Spinal cord (tissue), 10 donors: ENCODE measurements around the gene ENSA. TPM values are rescaled to one million over a fixed set of nuclear protein-coding genes. Genes with fewer than 3 reads are reported as not detected.
A peak's percentile ranks its signal among the peaks of the same experiment; 100 is the strongest.
"Not testable (repeated sequence)": the region's sequence is repeated elsewhere in the genome, so short reads cannot be mapped to it uniquely, and the experiment has no call there.

Experiments
- DNase-seq, 6 donors: peaks; one replicate each; pipeline versions ENCODE4 v3.0.0 to v3.0.0-alpha.2; 2013 to 2015; ENCODE audit warnings: low spot score in 6 of 6, low read depth in 4 of 6
- H3K27ac ChIP-seq: one replicate; pipeline ENCODE4 v1.5.1; 2013; ENCODE audit warnings: low read depth, low read length, control low read depth
- H3K27me3 ChIP-seq: one replicate; pipeline ENCODE4 v1.6.1; 2013; ENCODE audit warnings: low read length; ENCODE audit not compliant: control insufficient read depth, insufficient read depth
- H3K36me3 ChIP-seq: one replicate; pipeline ENCODE4 v1.6.1; 2013; ENCODE audit warnings: low read length; ENCODE audit not compliant: control insufficient read depth, insufficient read depth
- H3K4me1 ChIP-seq: one replicate; pipeline ENCODE4 v1.6.1; 2013; ENCODE audit warnings: low read length; ENCODE audit not compliant: control insufficient read depth, insufficient read depth
- H3K4me3 ChIP-seq: one replicate; pipeline ENCODE4 v1.5.1; 2013; ENCODE audit warnings: low read depth, low read length, control low read depth
- H3K9me3 ChIP-seq: one replicate; pipeline ENCODE4 v1.6.1; 2013; ENCODE audit warnings: low read length; ENCODE audit not compliant: control insufficient read depth, insufficient read depth
- WGBS: methylation state at CpG from one replicate; pipeline ENCODE4 v1.1.5; 2013; ENCODE audit warnings: missing lambda C conversion rate; ENCODE audit not compliant: insufficient coverage; 5-methylcytosine and 5-hydroxymethylcytosine counted together
- long read RNA-seq, 4 donors: transcript quantifications; one replicate each; lab custom pipeline, GENCODE V29; 2026
- polyA plus RNA-seq, 2 donors: library from polyadenylated mRNA; unstranded; fragments of 120-200 nt; gene quantifications; one replicate each; pipeline ENCODE4 v1.2.1, GENCODE V29; 2013; ENCODE audit not compliant: insufficient read length in 2 of 2
- total RNA-seq, 2 donors: library from RNA; depleted of rRNA in 1 of 2; stranded (reverse); fragments of 120-200 nt in 1 of 2; fragments of >200 nt in 1 of 2; gene quantifications; one replicate each; pipeline versions ENCODE4 v1.2.3 to v1.2.4, GENCODE V29; 2013 to 2014
- donor health status: healthy.

ENSA gene, protein sequence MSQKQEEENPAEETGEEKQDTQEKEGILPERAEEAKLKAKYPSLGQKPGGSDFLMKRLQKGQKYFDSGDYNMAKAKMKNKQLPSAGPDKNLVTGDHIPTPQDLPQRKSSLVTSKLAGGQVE
- 100 to 1,000 TPM; 120 to 146 TPM for total RNA-seq
- polyA plus RNA-seq: 100 to 1,000 TPM; 179 to 212 TPM
- long read RNA-seq, donor 1, transcript ENSA-208 (4 exons, 2,085 nt): major isoform, 39 of 101 reads
- long read RNA-seq, donor 1, transcript ENSA-205 (4 exons, 792 nt): minor isoform, 6 of 101 reads
- long read RNA-seq, donor 1, transcript ENSA-201 (3 exons, 2,818 nt): minor isoform, 38 of 101 reads
- long read RNA-seq, donor 1, transcript ENSA-207 (2 exons, 703 nt): minor isoform, 10 of 101 reads
- long read RNA-seq, donor 1, partial matches to known transcripts: 6 of 101 reads
- long read RNA-seq, donor 1, other reads (novel, unspliced or antisense): 0 of 101 reads
- long read RNA-seq, donor 2, transcript ENSA-208 (4 exons, 2,085 nt): major isoform, 10 of 22 reads
- long read RNA-seq, donor 2, transcript ENSA-201 (3 exons, 2,818 nt): major isoform, 10 of 22 reads
- long read RNA-seq, donor 2, partial matches to known transcripts: 0 of 22 reads
- long read RNA-seq, donor 2, other reads (novel, unspliced or antisense): 0 of 22 reads
- long read RNA-seq, donor 3, transcript ENSA-208 (4 exons, 2,085 nt): major isoform, 23 of 46 reads
- long read RNA-seq, donor 3, transcript ENSA-201 (3 exons, 2,818 nt): minor isoform, 20 of 46 reads
- long read RNA-seq, donor 3, partial matches to known transcripts: 0 of 46 reads
- long read RNA-seq, donor 3, other reads (novel, unspliced or antisense): 0 of 46 reads
- long read RNA-seq, donor 4, transcript ENSA-201 (3 exons, 2,818 nt): minor isoform, 30 of 183 reads
- long read RNA-seq, donor 4, transcript ENSA-208 (4 exons, 2,085 nt): major isoform, 128 of 183 reads
- long read RNA-seq, donor 4, transcript ENSA-205 (4 exons, 792 nt): minor isoform, 5 of 183 reads
- long read RNA-seq, donor 4, partial matches to known transcripts: 13 of 183 reads
- long read RNA-seq, donor 4, other reads (novel, unspliced or antisense): 0 of 183 reads

DNA sequence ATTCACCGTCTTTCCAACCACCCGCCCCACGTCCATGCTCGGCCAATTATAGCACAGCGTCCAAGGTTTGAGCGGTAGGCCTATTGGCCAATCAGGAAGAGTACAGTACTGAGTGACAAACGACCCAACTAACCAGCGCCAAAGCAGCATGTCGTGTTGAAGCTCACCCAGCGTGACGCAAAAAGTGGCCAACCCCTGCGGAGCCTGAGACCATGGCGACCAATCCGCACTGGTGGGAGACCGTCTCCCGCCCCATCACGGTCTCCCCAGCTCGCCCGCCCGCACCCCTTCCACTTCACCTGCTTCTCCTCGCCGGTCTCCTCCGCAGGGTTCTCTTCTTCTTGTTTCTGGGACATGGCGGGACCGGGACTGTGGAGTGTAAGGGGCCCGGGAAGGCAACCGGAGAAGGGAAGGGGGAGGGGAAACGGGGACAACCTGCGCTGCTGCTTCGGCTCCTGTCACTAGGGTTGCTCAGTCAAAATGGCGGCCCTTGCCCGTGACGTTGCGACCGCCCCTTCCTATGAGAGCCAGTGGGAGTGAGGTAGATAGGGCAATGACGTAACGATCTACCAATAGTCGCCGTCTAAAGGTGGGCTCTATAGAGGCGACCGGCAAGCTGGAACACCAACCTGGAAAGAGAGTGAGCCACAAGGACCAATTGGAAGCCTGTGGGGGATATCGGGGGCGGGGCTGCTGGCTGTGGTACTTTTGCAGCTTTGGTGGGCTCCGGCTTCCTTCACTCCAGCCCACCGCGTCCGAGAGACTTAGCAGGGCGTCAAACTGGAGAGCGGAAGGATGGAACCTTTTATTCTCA is at the start of gene ENSA:
ENSA (minus strand) TSS at position 498 of the 814 bp plus-strand sequence; CDS start at position 356, 142 bp downstream.
- H3K4me3 ChIP-seq: peak within 1 kb of the TSS; percentile 93
- H3K36me3 ChIP-seq: peaks cover 26% of the 10 kb centered on the region
- H3K4me1 ChIP-seq: peaks cover 16% of the 10 kb centered on the region
- DNase-seq: peak; percentile 97 to 100 (median 99)
- H3K27me3 ChIP-seq: no peaks in the 10 kb centered on the region
- 0% methylated on average over 43 of the region's 49 CpGs for WGBS
- H3K27ac ChIP-seq: peak within 1 kb of the TSS; percentile 99
- no peaks in the 10 kb centered on the region for H3K9me3 ChIP-seq

DNA sequence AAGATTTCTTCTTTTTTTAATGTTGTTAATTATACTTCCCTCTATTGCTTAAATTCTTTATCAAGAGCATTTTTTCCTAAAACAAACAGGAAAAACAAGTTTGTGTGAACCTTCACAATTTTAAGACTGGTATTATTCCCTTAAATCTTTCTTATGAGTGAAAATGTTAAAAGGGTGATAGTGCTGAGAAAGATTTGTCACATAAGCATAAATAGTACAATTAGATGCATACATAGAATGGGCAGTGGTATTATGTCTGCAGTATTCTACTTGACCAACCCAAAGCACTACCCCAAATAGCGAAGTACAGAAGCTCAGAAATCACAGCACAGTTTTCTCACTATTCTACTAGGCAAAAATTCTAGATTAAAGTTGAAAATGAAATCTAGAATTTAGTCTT is 49.6 kb upstream of the ENSA start:
- no peaks in the 10 kb centered on the region for H3K4me1 ChIP-seq
- no peak for DNase-seq
- H3K36me3 ChIP-seq: peaks cover 6% of the 10 kb centered on the region
- H3K27me3 ChIP-seq: no peaks in the 10 kb centered on the region
- no peak overlapping the region for H3K4me3 ChIP-seq
- no peaks in the 10 kb centered on the region for H3K9me3 ChIP-seq
- no peak overlapping the region for H3K27ac ChIP-seq
- WGBS: no CpG with 5 or more reads among the region's 1 CpG

DNA sequence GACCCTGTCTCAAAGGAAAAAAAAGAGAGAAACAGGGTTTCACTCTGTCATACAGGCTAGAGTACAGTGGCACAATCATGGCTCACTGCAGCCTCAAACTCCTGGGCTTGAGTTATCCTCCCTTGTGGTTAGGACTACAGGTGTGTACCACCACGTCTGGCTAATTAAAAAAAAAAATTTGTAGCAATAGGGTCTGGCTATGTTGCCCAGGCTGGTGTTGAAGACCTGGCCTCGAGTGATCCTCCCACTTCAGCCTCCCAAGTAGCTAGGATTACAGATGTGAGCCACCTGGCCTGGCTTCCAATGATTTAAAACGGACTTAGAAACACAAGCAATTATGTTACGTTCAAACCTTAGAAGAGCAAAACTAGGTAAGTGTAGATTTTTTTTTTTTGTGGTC is 45.5 kb upstream of the ENSA start:
- WGBS: no CpG with 5 or more reads among the region's 4 CpGs
- Histone ChIP-seq H3K9me3 (no peaks in the 10 kb centered on the region), H3K4me3 (no peak overlapping the region), H3K36me3 (peaks cover 6% of the 10 kb centered on the region), H3K4me1 (no peaks in the 10 kb centered on the region), H3K27ac (no peak overlapping the region), H3K27me3 (no peaks in the 10 kb centered on the region)
- no peak for DNase-seq

DNA sequence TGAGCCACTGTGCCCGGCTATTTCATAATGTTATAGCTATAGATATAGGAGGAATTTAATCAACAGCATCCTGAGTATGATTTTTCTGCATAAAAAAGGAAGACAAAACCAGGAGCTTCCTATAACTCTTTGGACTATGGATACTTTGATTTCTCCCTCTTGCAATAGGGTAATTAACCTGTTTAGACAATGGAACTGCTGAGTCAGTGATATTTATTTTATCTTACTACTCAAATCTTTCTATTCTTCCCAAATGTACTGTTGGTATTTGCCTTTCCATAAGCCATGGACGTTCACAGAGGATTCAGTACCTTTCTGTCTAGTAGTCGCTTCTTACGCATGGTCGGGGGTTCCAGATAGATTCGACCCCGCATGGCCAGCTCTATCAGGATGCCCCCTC is 33.9 kb upstream of the ENSA start:
- no peak for DNase-seq
- WGBS: 100% methylated on average over 6 of the region's 7 CpGs
- H3K36me3 ChIP-seq: peaks cover 13% of the 10 kb centered on the region
- no peak overlapping the region for H3K4me3 ChIP-seq
- H3K4me1 ChIP-seq: no peaks in the 10 kb centered on the region
- no peak overlapping the region for H3K27ac ChIP-seq
- no peaks in the 10 kb centered on the region for H3K9me3 ChIP-seq
- H3K27me3 ChIP-seq: no peaks in the 10 kb centered on the region

DNA sequence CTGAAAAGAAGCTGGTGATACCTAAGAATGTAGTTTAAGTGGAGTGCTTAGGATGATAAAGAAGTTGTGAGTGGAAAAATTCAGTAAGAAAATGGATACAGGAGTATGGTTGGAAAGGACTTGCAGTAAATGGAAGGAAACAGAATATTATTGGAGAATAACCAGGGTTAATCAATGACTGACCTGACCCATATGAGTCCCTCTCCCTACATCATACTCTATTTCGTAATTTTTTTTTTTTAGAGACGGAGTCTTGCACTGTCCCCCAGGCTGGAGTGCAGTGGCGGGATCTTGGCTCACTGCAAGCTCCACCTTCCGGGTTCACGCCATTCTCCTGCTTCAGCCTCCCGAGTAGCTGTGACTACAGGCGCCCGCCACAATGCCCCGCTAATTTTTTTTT is 33.4 kb upstream of the ENSA start:
- no peak for DNase-seq
- Histone ChIP-seq H3K36me3 (peaks cover 13% of the 10 kb centered on the region), H3K4me3 (no peak overlapping the region), H3K4me1 (no peaks in the 10 kb centered on the region), H3K27ac (no peak overlapping the region), H3K27me3 (no peaks in the 10 kb centered on the region), H3K9me3 (no peaks in the 10 kb centered on the region)
- 98% methylated on average over 9 of the region's 9 CpGs for WGBS

DNA sequence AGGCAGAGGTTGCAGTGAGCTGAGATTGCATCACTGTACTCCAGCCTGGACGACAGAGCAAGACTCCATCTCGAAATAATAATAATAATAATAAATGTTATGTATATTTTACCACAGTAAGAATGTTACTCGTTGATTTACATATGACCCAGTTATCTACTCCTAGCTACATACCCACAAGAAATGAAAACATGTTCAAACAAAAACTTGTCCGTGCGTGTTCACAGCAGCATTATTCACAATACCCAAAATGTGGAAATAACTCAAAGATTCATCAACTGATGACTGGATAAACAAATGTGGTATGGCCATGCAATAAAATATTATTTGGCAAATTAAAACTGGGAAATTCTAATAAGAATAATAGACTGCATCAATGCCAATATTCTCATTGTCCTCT is 31.7 kb upstream of the ENSA start:
- H3K27ac ChIP-seq: no peak overlapping the region
- no peaks in the 10 kb centered on the region for H3K4me1 ChIP-seq
- DNase-seq: no peak
- H3K27me3 ChIP-seq: no peaks in the 10 kb centered on the region
- peaks cover 13% of the 10 kb centered on the region for H3K36me3 ChIP-seq
- H3K4me3 ChIP-seq: no peak overlapping the region
- no peaks in the 10 kb centered on the region for H3K9me3 ChIP-seq
- WGBS: no CpG with 5 or more reads among the region's 5 CpGs

DNA sequence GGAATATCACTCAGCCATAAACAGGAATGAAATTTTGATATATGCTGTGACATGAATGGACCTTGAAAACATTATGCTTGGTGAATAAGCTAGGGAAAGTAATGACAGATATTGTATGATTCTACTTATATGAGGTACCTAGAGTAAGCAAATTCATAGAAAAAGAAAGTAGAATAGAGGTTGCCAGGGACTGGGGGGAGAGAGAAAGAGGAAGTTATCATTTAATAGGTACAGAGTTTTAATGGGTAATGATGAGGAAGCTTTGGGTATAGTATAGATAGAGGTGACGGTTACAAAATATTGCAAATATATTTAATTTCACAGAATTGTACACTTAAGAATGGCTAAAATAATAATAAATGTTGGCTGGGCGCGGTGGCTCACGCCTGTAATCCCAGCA is 31.2 kb upstream of the ENSA start:
- Histone ChIP-seq H3K36me3 (peaks cover 13% of the 10 kb centered on the region), H3K27me3 (no peaks in the 10 kb centered on the region), H3K27ac (no peak overlapping the region), H3K9me3 (no peaks in the 10 kb centered on the region), H3K4me1 (no peaks in the 10 kb centered on the region), H3K4me3 (no peak overlapping the region)
- WGBS: no CpG with 5 or more reads among the region's 4 CpGs
- DNase-seq: no peak

DNA sequence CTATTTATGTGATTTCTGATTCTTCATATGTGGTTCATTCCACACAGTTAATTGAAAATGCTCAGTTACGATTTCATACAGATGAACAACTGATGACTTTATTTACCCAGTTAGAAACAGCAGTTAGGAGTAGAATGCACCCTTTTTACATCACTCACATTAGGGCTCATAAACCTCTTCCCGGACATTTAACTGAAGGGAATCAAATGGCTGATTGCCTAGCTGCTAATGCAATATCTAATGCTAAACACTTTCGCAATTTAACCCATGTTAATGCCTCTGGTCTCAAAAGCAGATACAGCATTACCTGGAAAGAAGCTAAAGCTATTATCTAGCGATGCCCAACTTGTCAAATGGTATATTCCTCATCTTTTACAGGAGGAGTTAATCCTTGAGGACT is 27.7 kb upstream of the ENSA start:
- H3K9me3 ChIP-seq, DNase-seq, H3K4me1 ChIP-seq, H3K27ac ChIP-seq, H3K27me3 ChIP-seq, H3K4me3 ChIP-seq, H3K36me3 ChIP-seq: not testable (repeated sequence)
- 64% methylated on average over 2 of the region's 4 CpGs for WGBS

DNA sequence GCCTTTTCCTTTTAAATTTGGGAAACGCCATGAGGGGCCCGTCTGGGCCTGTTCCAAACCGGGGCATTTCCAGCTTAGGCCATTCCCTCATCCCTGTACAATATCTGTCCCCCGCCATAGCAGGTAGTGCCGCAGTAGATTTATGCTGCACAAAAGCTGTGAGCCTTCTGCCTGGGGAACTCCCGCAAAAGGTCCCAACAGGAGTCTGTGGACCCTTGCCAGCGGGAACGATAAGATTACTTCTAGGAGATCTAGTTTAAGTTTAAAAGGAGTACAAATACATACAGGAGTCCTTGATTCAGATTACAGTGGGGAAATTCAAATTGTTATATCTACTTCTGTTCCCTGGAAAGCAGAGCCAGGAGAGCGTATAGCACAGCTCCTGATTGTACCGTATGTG is 25.2 kb upstream of the ENSA start:
- not testable (repeated sequence) for H3K36me3 ChIP-seq
- WGBS: 86% methylated on average over 5 of the region's 10 CpGs

More for the DNA sequence above, 25.2 kb upstream of the ENSA start:
- not testable (repeated sequence) for H3K4me3 ChIP-seq, DNase-seq, H3K27ac ChIP-seq, H3K9me3 ChIP-seq, H3K27me3 ChIP-seq, H3K4me1 ChIP-seq
